ENCODE data around the gene FAM32A. TPM values are rescaled to one million over a fixed set of nuclear protein-coding genes. Genes with fewer than 3 reads are reported as not detected.

The FAM32A gene
- total RNA-seq, 1 donor from 2014 or later: 106 TPM

GRCh38 chr19:16180611-16181010 is 4.6 kb upstream of the FAM32A start:
- peak overlapping the region; percentile 28 for H3K4me2 ChIP-seq (ENCODE audit: low read length)
- peaks cover 3% of the 10 kb centered on the region for H3K36me3 Mint-ChIP-seq (ENCODE audit: low read depth, unreplicated experiment)
- H3K27ac ChIP-seq (ENCODE audit: low read depth, low read length): no peak overlapping the region

GRCh38 chr19:16184665-16185122 is 516 bp upstream of the FAM32A start:
- FAIRE-seq (no peak), DNase-seq (ENCODE audit: low read depth) (no peak)
- peak overlapping the region; percentile 99 for H3K4me3 Mint-ChIP-seq (ENCODE audit: unreplicated experiment)
- H3K9ac ChIP-seq (ENCODE audit: low read length): peak overlapping the region; percentile 97
- H3K4me1 ChIP-seq (ENCODE audit: insufficient read depth, low read length): peaks cover 16% of the 10 kb centered on the region
- peaks cover 6% of the 10 kb centered on the region for H3K36me3 ChIP-seq (ENCODE audit: insufficient read depth, low read length)
- H3K4me3 ChIP-seq (ENCODE audit: insufficient read depth, low read depth, low read length): peak overlapping the region; percentile 97
- peaks cover 7% of the 10 kb centered on the region for H3K4me1 Mint-ChIP-seq (ENCODE audit: low read depth, unreplicated experiment)
- H3K4me2 ChIP-seq (ENCODE audit: low read length): peak overlapping the region; percentile 100
- H4K20me1 ChIP-seq (ENCODE audit: insufficient read depth, low read length): peaks cover 19% of the 10 kb centered on the region
- no peaks in the 10 kb centered on the region for H3K27me3 ChIP-seq (ENCODE audit: insufficient read depth, low read length)
- H3K9me3 Mint-ChIP-seq (ENCODE audit: unreplicated experiment): no peaks in the 10 kb centered on the region
- TF ChIP-seq CTCF (IDR thresholded peaks at IDR 0.05; ENCODE audit: insufficient read depth, low read depth, low read length) (no peak), EZH2 (IDR thresholded peaks at IDR 0.05; ENCODE audit: insufficient read depth, low read length) (no peak)
- no peak overlapping the region for H3K27ac ChIP-seq (ENCODE audit: low read depth, low read length)
- no peak overlapping the region for H3K27ac Mint-ChIP-seq (ENCODE audit: unreplicated experiment)
- no peaks in the 10 kb centered on the region for H3K27me3 Mint-ChIP-seq (ENCODE audit: low read depth, unreplicated experiment)
- peaks cover 11% of the 10 kb centered on the region for H3K36me3 Mint-ChIP-seq (ENCODE audit: low read depth, unreplicated experiment)
- no peaks in the 10 kb centered on the region for H3K9me3 ChIP-seq (ENCODE audit: insufficient read depth, low read depth, low read length)
- peak overlapping the region; percentile 70 for H2AFZ ChIP-seq (ENCODE audit: low read depth, low read length)
- peaks cover 31% of the 10 kb centered on the region for H3K79me2 ChIP-seq (ENCODE audit: insufficient read depth, low read length)

More at GRCh38 chr19:16180611-16181010, 4.6 kb upstream of the FAM32A start:
- Mint-ChIP-seq H3K27ac (ENCODE audit: unreplicated experiment) (peak overlapping the region; percentile 16), H3K27me3 (ENCODE audit: low read depth, unreplicated experiment) (no peaks in the 10 kb centered on the region), H3K4me1 (ENCODE audit: low read depth, unreplicated experiment) (peaks cover 5% of the 10 kb centered on the region), H3K9me3 (ENCODE audit: unreplicated experiment) (no peaks in the 10 kb centered on the region), H3K4me3 (ENCODE audit: unreplicated experiment) (no peak overlapping the region)
- Histone ChIP-seq H4K20me1 (ENCODE audit: insufficient read depth, low read length) (no peaks in the 10 kb centered on the region), H3K79me2 (ENCODE audit: insufficient read depth, low read length) (peaks cover 4% of the 10 kb centered on the region), H3K4me3 (ENCODE audit: insufficient read depth, low read depth, low read length) (no peak overlapping the region), H3K36me3 (ENCODE audit: insufficient read depth, low read length) (no peaks in the 10 kb centered on the region), H3K27me3 (ENCODE audit: insufficient read depth, low read length) (no peaks in the 10 kb centered on the region), H3K9ac (ENCODE audit: low read length) (no peak overlapping the region), H3K9me3 (ENCODE audit: insufficient read depth, low read depth, low read length) (no peaks in the 10 kb centered on the region), H3K4me1 (ENCODE audit: insufficient read depth, low read length) (peaks cover 7% of the 10 kb centered on the region), H2AFZ (ENCODE audit: low read depth, low read length) (peak overlapping the region; percentile 24)
- peak; percentile 80 for DNase-seq (ENCODE audit: low read depth)
- no peak for TF ChIP-seq EZH2 (IDR thresholded peaks at IDR 0.05; ENCODE audit: insufficient read depth, low read length)
- TF ChIP-seq CTCF (IDR thresholded peaks at IDR 0.05; ENCODE audit: insufficient read depth, low read depth, low read length): no peak
- FAIRE-seq: peak; percentile 52

DNA sequence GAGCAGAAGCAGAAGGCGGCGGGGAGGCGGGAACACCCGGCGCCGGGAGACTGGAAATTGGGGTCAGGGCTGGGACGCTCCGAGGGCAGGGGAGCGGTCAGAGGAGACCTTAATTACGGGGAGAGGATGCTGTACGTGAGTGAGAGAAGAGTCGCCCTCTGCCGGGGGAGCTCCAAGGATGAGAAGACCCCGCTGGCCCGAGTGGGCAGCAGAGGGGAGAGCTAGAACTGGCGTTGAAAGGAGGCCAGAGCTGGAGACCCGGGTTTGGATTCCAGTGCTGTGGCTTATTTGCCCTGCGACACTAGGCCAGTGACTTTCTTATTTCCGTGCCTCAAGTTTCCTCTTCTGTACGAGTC is 536 bp downstream of the FAM32A start:
- FAIRE-seq (no peak), DNase-seq (ENCODE audit: low read depth) (no peak)
- Mint-ChIP-seq H3K9me3 (ENCODE audit: unreplicated experiment) (no peaks in the 10 kb centered on the region), H3K27me3 (ENCODE audit: low read depth, unreplicated experiment) (no peaks in the 10 kb centered on the region), H3K4me1 (ENCODE audit: low read depth, unreplicated experiment) (peaks cover 4% of the 10 kb centered on the region), H3K27ac (ENCODE audit: unreplicated experiment) (peak overlapping the region; percentile 97), H3K4me3 (ENCODE audit: unreplicated experiment) (peak overlapping the region; percentile 99), H3K36me3 (ENCODE audit: low read depth, unreplicated experiment) (peaks cover 11% of the 10 kb centered on the region)
- Histone ChIP-seq H3K4me2 (ENCODE audit: low read length) (peak overlapping the region; percentile 100), H4K20me1 (ENCODE audit: insufficient read depth, low read length) (peaks cover 25% of the 10 kb centered on the region), H3K36me3 (ENCODE audit: insufficient read depth, low read length) (peaks cover 15% of the 10 kb centered on the region), H3K4me1 (ENCODE audit: insufficient read depth, low read length) (peaks cover 12% of the 10 kb centered on the region), H3K79me2 (ENCODE audit: insufficient read depth, low read length) (peaks cover 35% of the 10 kb centered on the region), H3K27ac (ENCODE audit: low read depth, low read length) (peak overlapping the region; percentile 86), H3K9ac (ENCODE audit: low read length) (peak overlapping the region; percentile 97), H3K27me3 (ENCODE audit: insufficient read depth, low read length) (no peaks in the 10 kb centered on the region), H2AFZ (ENCODE audit: low read depth, low read length) (peak overlapping the region; percentile 87), H3K9me3 (ENCODE audit: insufficient read depth, low read depth, low read length) (no peaks in the 10 kb centered on the region), H3K4me3 (ENCODE audit: insufficient read depth, low read depth, low read length) (peak overlapping the region; percentile 97)
- TF ChIP-seq CTCF (IDR thresholded peaks at IDR 0.05; ENCODE audit: insufficient read depth, low read depth, low read length): peak; percentile 30
- no peak for TF ChIP-seq EZH2 (IDR thresholded peaks at IDR 0.05; ENCODE audit: insufficient read depth, low read length)

All from astrocyte (in vitro differentiated cells and primary cell).